ENCODE measurements around the gene GLI3. TPM values are rescaled to one million over a fixed set of nuclear protein-coding genes. Genes with fewer than 3 reads are reported as not detected.

The GLI3 gene
- total RNA-seq, 4 donors from 2014 or later = 8.6 to 12.6 (median 8.7) TPM

GRCh38 chr7:41967156-41967555, 269.9 kb downstream of the GLI3 start:
- Histone ChIP-seq H3K4me3 (no peak overlapping the region), H3K9me3 (no peaks in the 10 kb centered on the region), H3K36me3 (peaks cover 0 to 49% (median 2%) of the 10 kb centered on the region in 3 donors), H3K4me1 (no peaks in the 10 kb centered on the region), H3K27me3 (no peaks in the 10 kb centered on the region), H3K27ac (no peak overlapping the region)
- TF ChIP-seq EP300 (IDR thresholded peaks at IDR 0.05) (no peak), POLR2A (IDR thresholded peaks at IDR 0.05) (no peak), CTCF (IDR thresholded peaks at IDR 0.05) (no peak)
- WGBS, 2 donors = 77 to 86% methylated on average over 3 of the region's 3 CpGs
- no peak for DNase-seq (ENCODE audit: low spot score in 2 of 2)

GRCh38 chr7:41965951-41966505, 271.0 kb downstream of the GLI3 start:
- no peak for DNase-seq (ENCODE audit: low spot score in 2 of 2)
- H3K4me3 ChIP-seq = no peak overlapping the region
- H3K27me3 ChIP-seq = no peaks in the 10 kb centered on the region
- peaks cover 0 to 43% (median 0%) of the 10 kb centered on the region in 3 donors for H3K36me3 ChIP-seq
- 97 to 98% methylated on average over 40 to 62 of the region's 62 CpGs for WGBS, 2 donors
- H3K4me1 ChIP-seq = no peaks in the 10 kb centered on the region
- no peak overlapping the region for H3K27ac ChIP-seq
- TF ChIP-seq CTCF (IDR thresholded peaks at IDR 0.05) (no peak), POLR2A (IDR thresholded peaks at IDR 0.05) (no peak), EP300 (IDR thresholded peaks at IDR 0.05) (no peak)
- H3K9me3 ChIP-seq = no peaks in the 10 kb centered on the region

GRCh38 chr7:41964849-41965745, 271.9 kb downstream of the GLI3 start:
- TF ChIP-seq CTCF (IDR thresholded peaks at IDR 0.05) (no peak), EP300 (IDR thresholded peaks at IDR 0.05) (no peak), POLR2A (IDR thresholded peaks at IDR 0.05) (no peak)
- Histone ChIP-seq H3K36me3 (peaks cover 0 to 47% (median 0%) of the 10 kb centered on the region in 3 donors), H3K4me3 (no peak overlapping the region), H3K27me3 (no peaks in the 10 kb centered on the region), H3K4me1 (no peaks in the 10 kb centered on the region), H3K9me3 (no peaks in the 10 kb centered on the region), H3K27ac (no peak overlapping the region)
- DNase-seq (ENCODE audit: low spot score in 2 of 2) = no peak
- WGBS, 2 donors = 94 to 97% methylated on average over 23 to 46 of the region's 47 CpGs

GRCh38 chr7:41964183-41964753, 272.7 kb downstream of the GLI3 start:
- peaks cover 0 to 42% (median 0%) of the 10 kb centered on the region in 3 donors for H3K36me3 ChIP-seq
- no peaks in the 10 kb centered on the region for H3K27me3 ChIP-seq
- no peaks in the 10 kb centered on the region for H3K4me1 ChIP-seq
- no peak for DNase-seq (ENCODE audit: low spot score in 2 of 2)
- H3K27ac ChIP-seq = no peak overlapping the region
- TF ChIP-seq CTCF (IDR thresholded peaks at IDR 0.05) = no peak
- TF ChIP-seq POLR2A (IDR thresholded peaks at IDR 0.05) = no peak
- no peak for TF ChIP-seq EP300 (IDR thresholded peaks at IDR 0.05)
- H3K4me3 ChIP-seq = no peak overlapping the region
- H3K9me3 ChIP-seq = no peaks in the 10 kb centered on the region
- 90 to 95% methylated on average over 14 to 16 of the region's 16 CpGs for WGBS, 2 donors

GRCh38 chr7:41956705-41957104, 280.3 kb downstream of the GLI3 start:
- no peaks in the 10 kb centered on the region for H3K27me3 ChIP-seq
- no peak for TF ChIP-seq CTCF (IDR thresholded peaks at IDR 0.05)
- TF ChIP-seq POLR2A (IDR thresholded peaks at IDR 0.05) = no peak
- H3K36me3 ChIP-seq = peaks cover 0 to 4% (median 0%) of the 10 kb centered on the region in 3 donors
- H3K27ac ChIP-seq = no peak overlapping the region
- no peak overlapping the region for H3K4me3 ChIP-seq
- no peak for DNase-seq (ENCODE audit: low spot score in 2 of 2)
- peaks cover 0 to 28% (median 15%) of the 10 kb centered on the region in 4 donors for H3K4me1 ChIP-seq
- no peaks in the 10 kb centered on the region for H3K9me3 ChIP-seq
- WGBS, 2 donors = 68 to 79% methylated on average over 10 of the region's 10 CpGs

Measured in tibial nerve (tissue), 4 donors.